ENCODE results near the gene CALML3.

GRCh38 chr10:5553400-5554170 is 28.8 kb downstream of the CALML3 start:
- TF ChIP-seq SUZ12 (IDR thresholded peaks at IDR 0.05; ENCODE audit: unreplicated experiment) (no peak), CHD1 (IDR thresholded peaks at IDR 0.05; ENCODE audit: low read depth, low read length) (no peak), NR2C1 (IDR thresholded peaks at IDR 0.05) (no peak), EZH2 (IDR thresholded peaks at IDR 0.05; ENCODE audit: borderline replicate concordance, control insufficient read depth, low read depth, low read length) (no peak), EP300 (IDR thresholded peaks at IDR 0.05; ENCODE audit: borderline replicate concordance in 1 of 2, control insufficient read depth in 1 of 2, low read depth in 2 of 2, low read length in 2 of 2) (no peak)
- TF ChIP-seq, protein P1, sequence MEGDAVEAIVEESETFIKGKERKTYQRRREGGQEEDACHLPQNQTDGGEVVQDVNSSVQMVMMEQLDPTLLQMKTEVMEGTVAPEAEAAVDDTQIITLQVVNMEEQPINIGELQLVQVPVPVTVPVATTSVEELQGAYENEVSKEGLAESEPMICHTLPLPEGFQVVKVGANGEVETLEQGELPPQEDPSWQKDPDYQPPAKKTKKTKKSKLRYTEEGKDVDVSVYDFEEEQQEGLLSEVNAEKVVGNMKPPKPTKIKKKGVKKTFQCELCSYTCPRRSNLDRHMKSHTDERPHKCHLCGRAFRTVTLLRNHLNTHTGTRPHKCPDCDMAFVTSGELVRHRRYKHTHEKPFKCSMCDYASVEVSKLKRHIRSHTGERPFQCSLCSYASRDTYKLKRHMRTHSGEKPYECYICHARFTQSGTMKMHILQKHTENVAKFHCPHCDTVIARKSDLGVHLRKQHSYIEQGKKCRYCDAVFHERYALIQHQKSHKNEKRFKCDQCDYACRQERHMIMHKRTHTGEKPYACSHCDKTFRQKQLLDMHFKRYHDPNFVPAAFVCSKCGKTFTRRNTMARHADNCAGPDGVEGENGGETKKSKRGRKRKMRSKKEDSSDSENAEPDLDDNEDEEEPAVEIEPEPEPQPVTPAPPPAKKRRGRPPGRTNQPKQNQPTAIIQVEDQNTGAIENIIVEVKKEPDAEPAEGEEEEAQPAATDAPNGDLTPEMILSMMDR (IDR thresholded peaks at IDR 0.05 in 2 of 3, conservative IDR thresholded peaks at IDR 0.05 in 1 of 3; ENCODE audit: control insufficient read depth in 2 of 3, extremely low read depth in 1 of 3, insufficient read depth in 1 of 3, low read depth in 3 of 3, low read length in 3 of 3) = no peak

Measured in GM12878 (cell line).